OCI-LY7 (cell line): ENCODE measurements around the gene NHS.

Source experiments
- CTCF ChIP-seq: fragments of 200-600 bp; sonication (generic); conservative IDR thresholded peaks from 2 replicates; pipeline ENCODE4 v1.5.1; 2014; ENCODE audit warnings: mild to moderate bottlenecking, antibody characterized with exemption, low read length, moderate library complexity, mixed read lengths
- EZH2phosphoT487 ChIP-seq: fragments of 200-600 bp; sonication (generic); IDR thresholded peaks from 2 replicates; pipeline ENCODE4 v1.6.1; 2018; ENCODE audit warnings: low read depth, borderline replicate concordance, mild to moderate bottlenecking, mixed run types, antibody characterized with exemption, low read length, moderate library complexity, mixed read lengths

- TF ChIP-seq CTCF (no peak), EZH2phosphoT487 (no peak)
These were observed 151.0 kb downstream of the NHS start for GRCh38 chrX:17525762-17526555.
